Smooth muscle cell (in vitro differentiated cells): ENCODE measurements around the gene KCNMB1. TPM values are rescaled to one million over a fixed set of nuclear protein-coding genes. Genes with fewer than 3 reads are reported as not detected.

Source experiments
- DNase-seq: peaks from one replicate; lab custom pipeline; 2025; ENCODE audit not compliant: unreplicated experiment; lab: John Stamatoyannopoulos, UW
- H2AFZ ChIP-seq: fragments of 200-600 bp; sonication (generic); 2 replicates; pipeline ENCODE4 v1.6.0; 2016; ENCODE audit warnings: antibody characterized with exemption, low read depth, mild to moderate bottlenecking
- H3F3A ChIP-seq: fragments of 200-600 bp; sonication (generic); 2 replicates; pipeline ENCODE4 v1.6.0; 2017; ENCODE audit warnings: antibody characterized with exemption, low read depth
- H3K27ac ChIP-seq: fragments of 200-600 bp; sonication (generic); 2 replicates; pipeline ENCODE4 v1.5.1; 2016; ENCODE audit warnings: low read depth, mild to moderate bottlenecking
- H3K27me3 ChIP-seq: fragments of 200-600 bp; sonication (generic); 2 replicates; pipeline ENCODE4 v1.6.1; 2016; ENCODE audit warnings: low read depth, mild to moderate bottlenecking
- H3K36me3 ChIP-seq: fragments of 200-600 bp; sonication (generic); 2 replicates; pipeline ENCODE4 v1.5.1; 2016; ENCODE audit warnings: low read depth
- H3K4me1 ChIP-seq: fragments of 200-600 bp; sonication (generic); 2 replicates; pipeline ENCODE4 v1.5.1; 2016; ENCODE audit warnings: low read depth
- H3K4me2 ChIP-seq: fragments of 200-600 bp; sonication (generic); 2 replicates; pipeline ENCODE4 v1.6.0; 2016; ENCODE audit warnings: mild to moderate bottlenecking
- H3K4me3 ChIP-seq: fragments of 200-600 bp; sonication (generic); 2 replicates; pipeline ENCODE4 v1.5.1; 2016; ENCODE audit warnings: mild to moderate bottlenecking
- H3K79me2 ChIP-seq: fragments of 200-600 bp; sonication (generic); 2 replicates; pipeline ENCODE4 v1.6.0; 2016; ENCODE audit warnings: low read depth, mild to moderate bottlenecking
- H3K9ac ChIP-seq: fragments of 200-600 bp; sonication (generic); 2 replicates; pipeline ENCODE4 v1.6.0; 2016; ENCODE audit warnings: low read depth
- H3K9me3 ChIP-seq: fragments of 200-600 bp; sonication (generic); replicated peaks from 2 replicates; pipeline ENCODE4 v1.5.1; 2016; ENCODE audit warnings: low read depth
- H4K20me1 ChIP-seq: fragments of 200-600 bp; sonication (generic); 2 replicates; pipeline ENCODE4 v1.6.0; 2016; ENCODE audit warnings: low read depth
- WGBS: methylation state at CpG from one replicate; pipeline ENCODE4 v1.1.7; 2016; ENCODE audit warnings: low lambda C conversion rate; 5-methylcytosine and 5-hydroxymethylcytosine counted together
- polyA plus RNA-seq: library from polyadenylated mRNA; unstranded; fragments of >200 nt; fragmentation: Nextera tagmentation; extraction: Ambion mirVana; gene quantifications from 2 replicates; pipeline ENCODE4 v1.2.1, GENCODE V29; 2016
- total RNA-seq: library from RNA; depleted of rRNA; stranded (reverse); fragments of >200 nt; gene quantifications from 2 replicates; pipeline ENCODE4 v1.2.3, GENCODE V29; 2014
- TF ChIP-seq, protein P1 (sequence below): fragments of 200-600 bp; sonication (generic); IDR thresholded peaks from 2 replicates; pipeline ENCODE4 v1.5.1; 2017; ENCODE audit warnings: borderline replicate concordance, mild to moderate bottlenecking, antibody characterized with exemption; ENCODE audit not compliant: insufficient read depth, poor library complexity, severe bottlenecking

KCNMB1 gene
- total and polyA plus RNA-seq, 2 experiments from 2014 or later: 0.54 to 0.63 TPM

DNA sequence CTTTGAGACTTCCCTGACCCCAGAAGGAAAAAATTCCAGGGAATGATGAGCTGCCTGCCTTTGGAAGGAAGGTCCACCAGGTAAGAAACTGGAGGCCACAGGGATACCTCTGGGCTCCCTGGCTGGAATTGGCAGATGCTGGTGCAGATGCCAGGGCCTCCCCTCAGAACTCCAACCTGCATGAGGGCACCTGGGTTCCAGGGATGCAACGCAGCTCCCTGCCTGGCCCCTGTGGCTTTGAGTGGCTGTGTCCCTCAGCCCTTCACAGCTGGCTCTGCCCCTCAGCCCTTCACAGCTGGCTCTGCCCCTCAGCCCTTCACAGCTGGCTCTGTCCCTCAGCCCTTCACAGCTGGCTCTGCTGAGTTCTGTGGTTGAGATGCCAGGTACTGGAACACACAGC lies 13.9 kb downstream of the KCNMB1 start:
- Histone ChIP-seq H3K4me2 (no peak overlapping the region), H3K27me3 (no peaks in the 10 kb centered on the region), H4K20me1 (no peaks in the 10 kb centered on the region), H3K4me1 (no peaks in the 10 kb centered on the region), H3K79me2 (no peaks in the 10 kb centered on the region), H3K27ac (no peak overlapping the region), H2AFZ (no peak overlapping the region), H3K9me3 (no peaks in the 10 kb centered on the region), H3K9ac (no peak overlapping the region), H3K36me3 (no peaks in the 10 kb centered on the region), H3K4me3 (no peak overlapping the region), H3F3A (no peaks in the 10 kb centered on the region)
- TF ChIP-seq, protein P1, sequence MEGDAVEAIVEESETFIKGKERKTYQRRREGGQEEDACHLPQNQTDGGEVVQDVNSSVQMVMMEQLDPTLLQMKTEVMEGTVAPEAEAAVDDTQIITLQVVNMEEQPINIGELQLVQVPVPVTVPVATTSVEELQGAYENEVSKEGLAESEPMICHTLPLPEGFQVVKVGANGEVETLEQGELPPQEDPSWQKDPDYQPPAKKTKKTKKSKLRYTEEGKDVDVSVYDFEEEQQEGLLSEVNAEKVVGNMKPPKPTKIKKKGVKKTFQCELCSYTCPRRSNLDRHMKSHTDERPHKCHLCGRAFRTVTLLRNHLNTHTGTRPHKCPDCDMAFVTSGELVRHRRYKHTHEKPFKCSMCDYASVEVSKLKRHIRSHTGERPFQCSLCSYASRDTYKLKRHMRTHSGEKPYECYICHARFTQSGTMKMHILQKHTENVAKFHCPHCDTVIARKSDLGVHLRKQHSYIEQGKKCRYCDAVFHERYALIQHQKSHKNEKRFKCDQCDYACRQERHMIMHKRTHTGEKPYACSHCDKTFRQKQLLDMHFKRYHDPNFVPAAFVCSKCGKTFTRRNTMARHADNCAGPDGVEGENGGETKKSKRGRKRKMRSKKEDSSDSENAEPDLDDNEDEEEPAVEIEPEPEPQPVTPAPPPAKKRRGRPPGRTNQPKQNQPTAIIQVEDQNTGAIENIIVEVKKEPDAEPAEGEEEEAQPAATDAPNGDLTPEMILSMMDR: no peak
- DNase-seq: no peak
- WGBS: 100% methylated on average over 1 of the region's 1 CpG

DNA sequence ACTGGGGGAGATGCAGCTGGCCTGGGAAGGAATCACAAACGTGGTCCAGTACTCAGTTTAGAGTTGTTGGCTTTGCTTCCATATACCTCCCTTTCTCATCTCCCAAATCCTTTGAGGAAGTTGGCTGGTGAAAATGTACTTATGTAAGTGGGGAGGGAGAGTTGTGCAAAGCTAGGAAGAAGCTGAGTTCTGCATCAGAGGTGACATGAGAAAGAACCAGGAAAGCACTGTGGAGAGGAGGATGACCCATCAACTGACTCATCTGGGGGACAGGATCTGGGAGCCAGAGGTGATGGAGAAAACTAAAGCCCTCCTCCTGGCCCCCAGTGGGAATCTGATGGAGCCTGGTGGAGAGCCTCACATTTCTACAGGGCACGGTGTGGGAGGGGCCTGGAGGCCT lies 16.2 kb downstream of the KCNMB1 start:
- WGBS: 76% methylated on average over 2 of the region's 2 CpGs
- Histone ChIP-seq H3F3A (no peaks in the 10 kb centered on the region), H3K4me2 (no peak overlapping the region), H3K27ac (no peak overlapping the region), H2AFZ (no peak overlapping the region), H3K79me2 (no peaks in the 10 kb centered on the region), H3K4me3 (no peak overlapping the region), H3K9me3 (no peaks in the 10 kb centered on the region), H3K36me3 (no peaks in the 10 kb centered on the region), H3K9ac (no peak overlapping the region), H4K20me1 (no peaks in the 10 kb centered on the region), H3K27me3 (no peaks in the 10 kb centered on the region), H3K4me1 (no peaks in the 10 kb centered on the region)
- no peak for DNase-seq
- TF ChIP-seq, protein P1: no peak

DNA sequence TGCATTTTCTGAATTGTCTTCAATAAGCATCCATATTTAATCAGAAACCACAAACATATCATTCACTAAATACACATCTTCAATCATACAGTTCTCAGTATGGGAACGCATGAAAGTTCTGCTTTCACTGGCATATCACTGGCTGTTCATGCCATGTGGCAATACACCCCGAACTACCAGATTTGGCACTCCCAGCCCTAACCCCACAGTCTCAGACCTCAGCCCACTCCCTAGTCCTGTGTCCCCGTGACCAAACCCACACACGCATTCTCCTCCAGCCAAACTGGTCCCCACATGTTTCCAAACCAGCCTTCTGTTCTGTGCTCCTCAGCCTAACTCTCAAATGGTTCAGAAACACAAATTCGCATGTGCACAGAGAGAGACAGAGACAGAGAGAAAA lies 20.6 kb downstream of the KCNMB1 start:
- Histone ChIP-seq H3K27me3 (no peaks in the 10 kb centered on the region), H2AFZ (no peak overlapping the region), H3K4me3 (no peak overlapping the region), H3K36me3 (no peaks in the 10 kb centered on the region), H3K27ac (no peak overlapping the region), H3K4me2 (no peak overlapping the region), H3K9me3 (no peaks in the 10 kb centered on the region), H3K4me1 (no peaks in the 10 kb centered on the region), H3K9ac (no peak overlapping the region), H4K20me1 (no peaks in the 10 kb centered on the region), H3K79me2 (no peaks in the 10 kb centered on the region), H3F3A (no peaks in the 10 kb centered on the region)
- WGBS: 91% methylated on average over 5 of the region's 5 CpGs
- TF ChIP-seq, protein P1: no peak
- DNase-seq: no peak

DNA sequence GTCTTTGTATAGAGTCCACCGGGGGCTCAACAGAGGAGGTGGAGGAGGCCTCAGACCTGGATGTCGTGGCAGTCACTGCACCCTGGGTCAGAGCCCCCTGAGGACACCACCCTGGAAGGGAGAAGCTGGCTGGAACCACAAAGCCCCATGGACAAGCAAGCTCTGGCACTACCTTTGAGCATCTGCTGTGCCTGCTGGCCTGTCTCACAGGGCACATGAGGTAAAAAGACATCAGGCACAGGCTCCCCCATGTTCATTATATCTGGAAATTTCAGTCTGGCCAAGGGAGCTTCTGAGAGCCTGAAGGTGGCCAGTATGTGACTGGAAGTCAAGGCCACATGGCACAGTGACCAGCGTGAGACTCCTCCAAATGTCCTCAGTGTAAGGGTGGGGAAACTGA lies 22.9 kb downstream of the KCNMB1 start:
- Histone ChIP-seq H3K27me3 (no peaks in the 10 kb centered on the region), H3K4me2 (no peak overlapping the region), H3K79me2 (no peaks in the 10 kb centered on the region), H2AFZ (no peak overlapping the region), H4K20me1 (no peaks in the 10 kb centered on the region), H3K4me1 (no peaks in the 10 kb centered on the region), H3F3A (peaks cover 6% of the 10 kb centered on the region), H3K36me3 (no peaks in the 10 kb centered on the region), H3K9ac (no peak overlapping the region), H3K9me3 (no peaks in the 10 kb centered on the region), H3K27ac (no peak overlapping the region), H3K4me3 (no peak overlapping the region)
- DNase-seq: no peak
- WGBS: 99% methylated on average over 3 of the region's 3 CpGs
- TF ChIP-seq, protein P1: no peak
